Activated CD8-positive, alpha-beta memory T cell treated with anti-CD3 and anti-CD28 coated beads, Interleukin-2, amount 50 U/mL, for 24 hours (primary cell): ENCODE results near the gene NEGR1.

Source experiments
- DNase-seq: peaks from one replicate; pipeline ENCODE4 v3.0.0-alpha.2; 2020; ENCODE audit errors: extremely low read depth

Gene NEGR1

DNA sequence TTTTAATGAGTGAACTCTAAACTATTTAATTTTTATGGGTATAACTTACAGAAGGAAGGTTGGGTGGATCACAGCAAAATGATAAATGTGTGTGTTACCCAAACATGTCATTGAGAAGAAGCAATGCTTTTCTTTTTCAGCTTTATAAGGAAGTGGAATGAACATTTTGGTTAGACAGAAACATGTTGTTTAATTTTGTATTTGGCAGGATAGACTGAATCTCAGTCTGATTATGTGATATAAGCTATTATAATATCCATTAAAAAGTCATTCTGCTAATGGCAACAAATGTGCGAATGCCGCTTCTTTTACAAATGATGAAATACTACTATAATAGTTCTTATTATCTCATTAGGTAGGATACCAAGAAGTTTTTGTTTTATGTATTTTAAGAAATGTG is 919.6 kb downstream of the NEGR1 start:
- DNase-seq: no peak

DNA sequence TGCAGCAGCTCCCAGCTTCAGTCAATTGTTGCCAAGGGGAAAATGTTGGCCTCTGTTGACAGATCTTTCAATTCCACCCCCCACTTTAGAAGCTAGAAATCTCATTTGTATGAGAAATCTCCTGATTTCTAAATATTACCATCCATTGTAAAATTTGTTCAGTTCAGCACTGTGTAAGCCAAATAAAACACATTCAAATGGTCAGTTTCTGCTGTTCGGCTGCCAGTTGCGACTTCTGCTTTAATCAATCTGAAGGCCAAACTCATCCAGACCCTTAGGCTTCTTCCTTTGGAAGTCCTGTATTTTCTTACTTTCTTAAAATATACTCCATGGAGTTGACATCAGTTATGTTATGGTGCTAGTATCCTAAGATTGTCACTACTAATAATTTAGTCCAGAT is 920.3 kb downstream of the NEGR1 start:
- no peak for DNase-seq

DNA sequence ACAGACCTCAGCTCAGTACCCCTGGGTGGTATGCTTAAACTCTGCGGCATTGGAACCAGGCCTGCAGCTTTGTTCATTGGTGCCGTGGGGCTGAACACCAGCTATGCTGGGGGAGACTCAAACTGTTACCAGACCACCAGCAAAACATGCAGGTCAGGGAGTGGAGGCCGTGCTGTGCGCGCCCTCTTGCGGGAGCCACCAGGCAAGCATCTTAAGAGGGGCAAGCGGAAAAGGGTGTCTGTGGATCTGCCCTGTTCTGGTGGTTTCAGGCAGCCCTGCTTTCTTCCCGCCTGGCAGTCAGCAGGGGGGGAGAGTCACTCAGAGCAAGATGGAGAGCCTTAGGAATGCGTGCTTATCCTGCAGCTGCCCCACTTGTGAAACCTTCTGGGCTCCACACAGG is 924.6 kb downstream of the NEGR1 start:
- DNase-seq: no peak

DNA sequence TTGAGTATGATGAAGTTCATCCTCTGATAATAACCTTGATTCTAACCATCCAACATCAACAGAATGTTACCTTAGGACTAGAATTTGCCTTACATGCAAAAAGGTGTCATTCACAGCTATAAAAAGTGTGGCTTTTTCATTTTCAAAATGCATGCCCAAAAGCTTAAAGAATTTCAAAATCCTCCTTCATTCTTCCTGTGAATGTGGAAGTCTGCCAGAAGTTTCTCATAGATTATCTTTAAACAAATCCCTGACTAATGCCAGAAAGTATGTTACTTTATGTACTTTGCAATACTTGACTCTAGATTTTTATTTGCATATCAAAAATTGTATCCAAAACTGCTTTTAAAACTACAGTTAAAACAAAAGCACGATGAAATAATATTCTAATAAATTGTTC is 930.9 kb downstream of the NEGR1 start:
- DNase-seq: no peak

DNA sequence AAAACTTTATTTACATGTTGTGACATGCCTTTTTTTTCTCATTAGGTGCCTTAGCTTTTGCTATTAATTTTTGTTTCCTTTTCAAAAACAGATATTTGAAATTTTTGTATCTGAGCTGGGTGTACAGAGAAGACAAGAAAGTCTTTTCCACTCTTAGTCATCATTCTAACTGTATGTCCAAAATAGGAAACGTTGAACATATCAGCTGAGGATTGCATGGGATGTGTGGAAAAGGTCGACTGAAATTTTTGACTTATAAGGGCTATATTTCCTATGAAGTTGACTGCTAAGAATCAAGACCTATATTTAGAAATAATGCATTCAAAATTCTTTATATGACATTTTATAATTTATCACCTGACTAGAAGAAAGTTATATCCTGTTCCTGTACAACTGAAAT is 931.5 kb downstream of the NEGR1 start:
- no peak for DNase-seq

DNA sequence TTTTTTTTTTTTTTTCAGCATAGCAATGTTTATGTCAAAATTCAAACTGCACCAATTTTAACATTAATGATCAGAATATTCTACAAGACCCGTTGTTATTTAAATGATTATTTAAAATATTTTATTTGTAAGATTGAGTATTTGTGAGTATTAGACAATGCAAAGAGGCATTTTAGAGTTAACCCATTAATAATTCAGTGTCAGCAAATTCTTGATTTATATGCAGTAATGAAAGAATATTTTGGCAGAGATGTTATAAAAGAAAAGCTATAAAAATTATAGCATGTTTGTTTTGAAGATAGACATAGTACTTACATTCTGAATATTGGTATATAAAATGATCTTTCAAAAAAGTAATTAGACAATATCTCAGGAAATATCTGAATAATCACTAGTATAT is 932.0 kb downstream of the NEGR1 start:
- DNase-seq: no peak
